GM06990 (cell line): ENCODE results near the gene SP3.

Source experiments
- DNase-seq: peaks from one replicate; pipeline ENCODE4 v3.0.0-alpha.2; 2011; ENCODE audit not compliant: insufficient read length; ENCODE audit errors: extremely low read depth
- H3K27me3 ChIP-seq: replicated peaks from 2 replicates; pipeline ENCODE4 v1.6.0; 2011; ENCODE audit warnings: low read length; ENCODE audit not compliant: control insufficient read depth, insufficient read depth
- H3K36me3 ChIP-seq: 2 replicates; pipeline ENCODE4 v1.5.1; 2011; ENCODE audit warnings: low read length; ENCODE audit not compliant: control insufficient read depth, insufficient read depth
- H3K4me3 ChIP-seq: replicated peaks from 2 replicates; pipeline ENCODE4 v1.5.1; 2011; ENCODE audit warnings: low read depth, mild to moderate bottlenecking, control low read depth, low read length
- TF ChIP-seq, protein P1 (sequence below): IDR thresholded peaks from 2 replicates; pipeline ENCODE4 v1.5.1; 2011; ENCODE audit warnings: low read length, control low read depth, mild to moderate bottlenecking, inconsistent platforms; ENCODE audit not compliant: insufficient read depth, poor library complexity, severe bottlenecking

SP3 gene

DNA sequence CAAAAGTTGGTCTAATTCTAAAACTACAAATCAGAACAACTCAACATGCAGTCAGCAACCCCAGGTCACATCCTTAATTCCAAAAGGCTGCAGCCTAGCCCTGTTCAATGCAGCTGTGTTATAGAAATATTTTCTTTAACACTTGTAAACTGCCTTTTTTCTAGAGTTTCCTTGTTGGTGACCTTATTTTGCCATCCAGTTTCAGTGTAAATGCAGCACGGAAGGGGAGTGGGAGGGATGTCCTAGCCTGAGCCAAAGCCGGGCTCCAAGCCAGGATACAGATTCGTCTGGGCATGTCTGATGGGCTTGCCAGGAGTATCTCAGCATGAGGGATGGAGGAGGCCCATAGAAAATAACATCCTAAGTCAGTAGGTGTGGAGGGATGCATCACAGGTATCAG is 17.7 kb upstream of the SP3 start:
- Histone ChIP-seq H3K27me3 (no peaks in the 10 kb centered on the region), H3K4me3 (no peak overlapping the region), H3K36me3 (no peaks in the 10 kb centered on the region)
- no peak for DNase-seq
- TF ChIP-seq, protein P1, sequence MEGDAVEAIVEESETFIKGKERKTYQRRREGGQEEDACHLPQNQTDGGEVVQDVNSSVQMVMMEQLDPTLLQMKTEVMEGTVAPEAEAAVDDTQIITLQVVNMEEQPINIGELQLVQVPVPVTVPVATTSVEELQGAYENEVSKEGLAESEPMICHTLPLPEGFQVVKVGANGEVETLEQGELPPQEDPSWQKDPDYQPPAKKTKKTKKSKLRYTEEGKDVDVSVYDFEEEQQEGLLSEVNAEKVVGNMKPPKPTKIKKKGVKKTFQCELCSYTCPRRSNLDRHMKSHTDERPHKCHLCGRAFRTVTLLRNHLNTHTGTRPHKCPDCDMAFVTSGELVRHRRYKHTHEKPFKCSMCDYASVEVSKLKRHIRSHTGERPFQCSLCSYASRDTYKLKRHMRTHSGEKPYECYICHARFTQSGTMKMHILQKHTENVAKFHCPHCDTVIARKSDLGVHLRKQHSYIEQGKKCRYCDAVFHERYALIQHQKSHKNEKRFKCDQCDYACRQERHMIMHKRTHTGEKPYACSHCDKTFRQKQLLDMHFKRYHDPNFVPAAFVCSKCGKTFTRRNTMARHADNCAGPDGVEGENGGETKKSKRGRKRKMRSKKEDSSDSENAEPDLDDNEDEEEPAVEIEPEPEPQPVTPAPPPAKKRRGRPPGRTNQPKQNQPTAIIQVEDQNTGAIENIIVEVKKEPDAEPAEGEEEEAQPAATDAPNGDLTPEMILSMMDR, result no peak

DNA sequence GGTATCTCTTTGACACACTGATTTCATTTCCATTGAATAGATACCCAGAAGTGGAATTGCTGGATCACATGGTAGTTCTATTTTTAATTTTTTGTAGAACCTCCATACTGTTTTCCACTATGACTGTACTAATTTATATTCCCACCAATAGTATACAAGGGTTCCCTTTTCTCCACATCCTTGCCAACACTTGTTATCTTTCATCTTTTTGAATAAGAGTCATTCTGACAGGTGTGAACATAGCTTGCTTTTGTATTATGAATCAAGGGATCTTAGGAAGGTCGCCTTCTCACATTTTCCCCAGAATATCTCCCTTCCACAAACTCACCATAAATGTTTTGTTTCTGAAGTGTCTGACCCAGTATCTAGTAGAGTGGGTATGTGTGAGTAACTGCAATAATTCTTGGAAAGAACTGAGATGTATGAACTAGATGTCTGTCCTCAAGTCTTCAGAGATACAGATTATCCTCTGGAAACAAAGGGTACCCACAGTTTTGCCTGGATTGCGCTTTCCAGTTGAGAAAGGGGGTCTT is 17.1 kb upstream of the SP3 start:
- no peak overlapping the region for H3K4me3 ChIP-seq
- TF ChIP-seq, protein P1, result no peak
- DNase-seq, result no peak
- H3K36me3 ChIP-seq, result no peaks in the 10 kb centered on the region
- H3K27me3 ChIP-seq, result no peaks in the 10 kb centered on the region

DNA sequence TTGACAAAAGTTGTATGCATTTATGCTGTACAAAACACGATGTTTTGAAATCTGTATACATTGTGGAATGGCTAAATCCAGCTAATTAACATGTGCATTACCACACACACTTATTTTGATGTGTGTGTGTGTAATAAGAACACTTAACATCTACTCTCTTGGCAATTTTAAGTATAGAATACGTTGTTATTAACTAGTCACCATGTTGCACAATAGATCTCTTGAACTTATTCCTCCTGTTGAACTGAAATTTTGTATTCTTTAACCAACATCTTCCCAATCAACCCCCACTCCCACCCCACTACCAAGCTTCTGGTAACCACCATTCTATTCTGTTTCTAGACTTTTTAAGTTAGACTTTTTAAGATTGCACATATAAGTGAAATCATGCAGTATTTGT is 16.3 kb upstream of the SP3 start:
- Histone ChIP-seq H3K4me3 (no peak overlapping the region), H3K36me3 (no peaks in the 10 kb centered on the region), H3K27me3 (no peaks in the 10 kb centered on the region)
- TF ChIP-seq, protein P1, result no peak
- DNase-seq, result no peak

DNA sequence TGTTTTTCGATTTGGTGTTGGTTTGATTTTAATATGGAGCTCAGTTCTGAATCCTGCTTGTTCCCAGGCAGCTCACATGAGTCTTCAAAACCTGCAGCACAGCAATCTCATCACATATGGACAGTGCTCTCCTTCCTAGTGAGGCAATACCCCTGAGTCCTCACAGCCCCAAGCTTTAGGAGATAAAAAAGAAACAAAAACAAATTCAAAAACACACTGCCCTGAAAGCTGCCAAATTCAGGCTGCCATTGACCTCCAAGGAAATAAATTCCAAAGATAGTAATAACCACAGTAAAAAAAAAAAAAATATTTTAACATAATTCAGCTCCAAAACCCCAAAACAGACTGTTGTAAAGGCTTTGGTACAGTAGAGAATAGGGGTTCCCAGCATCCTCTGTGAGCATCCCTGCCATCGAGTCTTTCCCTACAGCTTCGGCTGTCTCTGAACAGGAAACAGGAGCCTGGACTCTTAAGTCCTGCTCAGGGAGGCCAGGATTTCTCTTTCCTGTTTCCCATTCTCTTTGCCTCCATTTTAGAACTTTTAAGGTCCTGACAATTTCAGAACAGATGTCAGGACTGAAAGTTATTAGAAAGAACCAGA is 14.7 kb upstream of the SP3 start:
- TF ChIP-seq, protein P1, result no peak
- DNase-seq, result no peak

DNA sequence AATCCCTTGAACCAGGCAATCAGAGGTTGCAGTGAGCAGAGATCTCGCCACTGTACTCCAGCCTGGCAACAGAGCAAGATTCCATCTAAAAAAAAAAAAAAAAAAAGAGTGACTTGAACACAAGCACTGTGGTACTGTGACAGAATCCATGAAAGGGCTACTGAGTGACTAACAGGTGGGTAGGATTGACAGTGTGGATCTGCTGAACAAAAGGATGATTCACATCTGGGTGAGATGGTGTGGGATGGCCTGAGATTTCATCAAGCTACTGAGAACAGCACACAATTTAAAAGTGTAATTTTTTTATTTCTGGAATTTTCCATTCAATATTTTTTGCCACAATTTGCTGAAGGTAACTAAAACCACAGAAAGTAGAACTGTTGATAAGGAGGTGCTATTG is 13.3 kb upstream of the SP3 start:
- Histone ChIP-seq H3K4me3 (no peak overlapping the region), H3K36me3 (no peaks in the 10 kb centered on the region), H3K27me3 (no peaks in the 10 kb centered on the region)
- DNase-seq, result no peak
- TF ChIP-seq, protein P1, result no peak

More for the DNA sequence above, 14.7 kb upstream of the SP3 start:
- no peaks in the 10 kb centered on the region for H3K36me3 ChIP-seq
- H3K4me3 ChIP-seq, result no peak overlapping the region
- H3K27me3 ChIP-seq, result no peaks in the 10 kb centered on the region

DNA sequence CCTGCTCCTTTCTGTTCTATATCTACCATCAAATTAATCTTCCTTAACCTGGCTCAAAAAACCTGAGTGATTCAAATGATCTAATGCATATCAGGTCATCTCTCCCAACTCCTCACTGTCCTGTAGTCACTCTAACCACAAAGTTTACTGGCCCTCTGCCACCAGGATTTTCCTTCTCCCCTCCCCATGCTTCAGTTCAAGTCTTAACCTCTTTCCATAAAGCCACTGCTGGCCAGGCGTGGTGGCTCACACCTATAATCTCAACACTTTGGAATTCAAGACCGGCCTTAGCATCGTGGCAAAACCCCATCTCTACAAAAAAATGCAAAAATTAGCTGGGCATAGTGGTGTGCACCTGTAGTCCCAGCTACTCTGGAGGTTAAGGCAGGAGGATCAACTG is 7.5 kb upstream of the SP3 start:
- H3K27me3 ChIP-seq, result no peaks in the 10 kb centered on the region
- H3K4me3 ChIP-seq, result no peak overlapping the region
- DNase-seq, result no peak
- TF ChIP-seq, protein P1, result no peak
- H3K36me3 ChIP-seq, result no peaks in the 10 kb centered on the region
